Peyer's patch (tissue), 4 donors: ENCODE data around the gene GARS1.

Experiments
- CTCF ChIP-seq, 6 experiments: fragments of 450-650 bp in 4 of 6; fragments of 200-600 bp in 2 of 6; sonication (generic) in 1 of 6; IDR thresholded peaks; one replicate each; pipeline ENCODE4 v1.5.1; 2017 to 2019; ENCODE audit warnings: antibody characterized with exemption in 6 of 6, mild to moderate bottlenecking in 3 of 6, moderate library complexity in 1 of 6
- POLR2A ChIP-seq, 2 donors: fragments of 450-650 bp; IDR thresholded peaks; one replicate each; pipeline ENCODE4 v1.5.1; 2017; ENCODE audit warnings: antibody characterized with exemption in 2 of 2, mild to moderate bottlenecking in 2 of 2, moderate library complexity in 2 of 2

- TF ChIP-seq CTCF (IDR thresholded peaks at IDR 0.05) (no peak), POLR2A (IDR thresholded peaks at IDR 0.05) (no peak)
Measured at GRCh38 chr7:30665043-30665442, 70.4 kb downstream of the GARS1 start.
